Neural cell (in vitro differentiated cells): ENCODE results near the gene LRRC73. TPM values are rescaled to one million over a fixed set of nuclear protein-coding genes. Genes with fewer than 3 reads are reported as not detected.

Experiments used
- H2AFZ ChIP-seq: fragments of 200-600, 300-800 bp; sonication (generic), shearing (Covaris generic); 2 replicates; pipeline ENCODE4 v1.6.0; 2014; ENCODE audit warnings: low read depth, mild to moderate bottlenecking, antibody characterized with exemption, low read length, moderate library complexity
- H3F3A ChIP-seq: fragments of 200-600 bp; shearing (Covaris generic); 2 replicates; pipeline ENCODE4 v1.6.1; 2016; ENCODE audit warnings: mild to moderate bottlenecking, moderate library complexity, mixed read lengths, antibody characterized with exemption, low read length; ENCODE audit not compliant: insufficient read depth, poor library complexity, severe bottlenecking
- H3K27ac ChIP-seq: fragments of 200-600, 300-800 bp; sonication (generic), shearing (Covaris generic); 2 replicates; pipeline ENCODE4 v1.5.1; 2014; ENCODE audit warnings: mild to moderate bottlenecking, low read length, moderate library complexity
- H3K27me3 ChIP-seq: fragments of 300-800, 200-600 bp; sonication (generic), shearing (Covaris generic); 2 replicates; pipeline ENCODE4 v1.6.0; 2014; ENCODE audit warnings: mild to moderate bottlenecking, low read depth, low read length, moderate library complexity; ENCODE audit not compliant: insufficient read depth
- H3K36me3 ChIP-seq: fragments of 300-800, 200-600 bp; sonication (generic), shearing (Covaris generic); 2 replicates; pipeline ENCODE4 v1.5.1; 2014; ENCODE audit warnings: mild to moderate bottlenecking, antibody characterized with exemption, low read length, moderate library complexity; ENCODE audit not compliant: insufficient read depth
- H3K4me2 ChIP-seq: fragments of 300-800, 200-600 bp; sonication (generic), shearing (Covaris generic); 2 replicates; pipeline ENCODE4 v1.6.0; 2014; ENCODE audit warnings: mild to moderate bottlenecking, low read length
- H3K4me3 ChIP-seq: fragments of 300-800, 200-600 bp; sonication (generic), shearing (Covaris generic); 2 replicates; pipeline ENCODE4 v1.5.1; 2014; ENCODE audit warnings: mild to moderate bottlenecking, low read length, moderate library complexity
- H3K79me2 ChIP-seq: fragments of 200-600 bp; shearing (Covaris generic); replicated peaks from 2 replicates; pipeline ENCODE4 v1.6.0; 2014; ENCODE audit warnings: mild to moderate bottlenecking, low read length, moderate library complexity; ENCODE audit not compliant: insufficient read depth
- H3K9ac ChIP-seq: fragments of 300-800, 200-600 bp; sonication (generic), shearing (Covaris generic); 2 replicates; pipeline ENCODE4 v1.6.1; 2016; ENCODE audit warnings: mild to moderate bottlenecking, low read length, mixed read lengths
- H3K9me2 ChIP-seq: fragments of 200-600 bp; shearing (Covaris generic); 2 replicates; pipeline ENCODE4 v1.6.1; 2016; ENCODE audit warnings: mild to moderate bottlenecking, low read length, mixed read lengths; ENCODE audit not compliant: insufficient read depth
- H3K9me3 ChIP-seq: fragments of 200-600, 300-800 bp; sonication (generic), shearing (Covaris generic); 2 replicates; pipeline ENCODE4 v1.6.1; 2016; ENCODE audit warnings: mild to moderate bottlenecking, mixed run types, low read length, moderate library complexity, mixed read lengths
- H4K20me1 ChIP-seq: fragments of 200-600 bp; shearing (Covaris generic); 2 replicates; pipeline ENCODE4 v1.6.1; 2016; ENCODE audit warnings: mild to moderate bottlenecking, mixed run types; ENCODE audit not compliant: insufficient read depth
- CTCF ChIP-seq: fragments of 450-650 bp; IDR thresholded peaks from 2 replicates; pipeline ENCODE4 v1.5.1; 2014; ENCODE audit warnings: antibody characterized with exemption, mild to moderate bottlenecking, moderate library complexity; ENCODE audit not compliant: poor library complexity, severe bottlenecking
- EP300 ChIP-seq: fragments of 450-650 bp; conservative IDR thresholded peaks from 2 replicates; pipeline ENCODE4 v1.6.1; 2014; ENCODE audit warnings: antibody characterized with exemption, mild to moderate bottlenecking, moderate library complexity; ENCODE audit not compliant: poor library complexity, severe bottlenecking
- RAD21 ChIP-seq: fragments of 450-650 bp; conservative IDR thresholded peaks from 2 replicates; pipeline ENCODE4 v1.6.1; 2014; ENCODE audit warnings: antibody characterized with exemption, mild to moderate bottlenecking, moderate library complexity
- polyA plus RNA-seq: library from polyadenylated mRNA; depleted of rRNA; stranded (reverse); fragments of >200 nt; gene quantifications from 2 replicates; pipeline ENCODE4 v1.2.3, GENCODE V29; 2014
- small RNA-seq, 3 experiments: library from RNA; depleted of rRNA; stranded (forward); fragments of <200 nt; gene quantifications; one replicate each; pipeline ENCODE3, GENCODE V24; 2012

The LRRC73 gene
- polyA plus RNA-seq, 1 donor from 2014 or later, result 4.7 TPM

GRCh38 chr6:43457643-43458042 is 52.5 kb downstream of the LRRC73 start:
- H3K9ac ChIP-seq, result no peak overlapping the region
- H3K9me2 ChIP-seq, result no peaks in the 10 kb centered on the region
- no peaks in the 10 kb centered on the region for H4K20me1 ChIP-seq
- no peak overlapping the region for H3K27ac ChIP-seq
- no peak overlapping the region for H2AFZ ChIP-seq
- H3F3A ChIP-seq, result no peaks in the 10 kb centered on the region
- H3K79me2 ChIP-seq, result no peaks in the 10 kb centered on the region
- H3K27me3 ChIP-seq, result peaks cover 3% of the 10 kb centered on the region
- H3K9me3 ChIP-seq, result no peaks in the 10 kb centered on the region
- H3K4me2 ChIP-seq, result no peak overlapping the region
- no peak overlapping the region for H3K4me3 ChIP-seq
- TF ChIP-seq CTCF (no peak), RAD21 (no peak), EP300 (no peak)
- no peaks in the 10 kb centered on the region for H3K36me3 ChIP-seq

Small RNA genes lying within 50 kb of the gene (small RNA-seq; reads per million reads assigned to genes)
- gene RF00426 (0 reads per million in 3 experiments), gene RNU6-1113P (0 reads per million in 3 experiments)

Other genes starting within 250 kb of the LRRC73 start
- 2.3 and 2.4 TPM in 2 replicates for gene SLC22A7, start 212.1 kb downstream of the LRRC73 start, polyA plus RNA-seq
- 3.7 and 11.6 TPM in 2 replicates for gene CRIP3, start 201.5 kb downstream of the LRRC73 start, polyA plus RNA-seq
- 11.7 and 16.1 TPM in 2 replicates for gene ZNF318, start 140.7 kb downstream of the LRRC73 start, polyA plus RNA-seq
- 22.4 and 29.6 TPM in 2 replicates for gene ABCC10, start 82.8 kb downstream of the LRRC73 start, polyA plus RNA-seq
- gene DLK2, start 54.8 kb downstream of the LRRC73 start, polyA plus RNA-seq, result 17.2 and 19.8 TPM in 2 replicates
- 11.4 and 12.6 TPM in 2 replicates for gene TJAP1, start 32.8 kb downstream of the LRRC73 start, polyA plus RNA-seq
- 236 and 244 TPM in 2 replicates for gene YIPF3, start 6.6 kb upstream of the LRRC73 start, polyA plus RNA-seq
- gene POLR1C, start 6.7 kb upstream of the LRRC73 start, polyA plus RNA-seq, result 62.0 and 88.7 TPM in 2 replicates
- 28.5 and 36.0 TPM in 2 replicates for gene XPO5, start 65.7 kb upstream of the LRRC73 start, polyA plus RNA-seq
- 6.5 and 9.1 TPM in 2 replicates for gene POLH, start 65.8 kb upstream of the LRRC73 start, polyA plus RNA-seq
- 103 and 117 TPM in 2 replicates for gene GTPBP2, start 118.9 kb upstream of the LRRC73 start, polyA plus RNA-seq
- gene MAD2L1BP, start 125.5 kb upstream of the LRRC73 start, polyA plus RNA-seq, result 43.2 and 64.2 TPM in 2 replicates
- gene RSPH9, start 134.7 kb upstream of the LRRC73 start, polyA plus RNA-seq, result 0.88 and 1.8 TPM in 2 replicates
- 39.6 and 52.4 TPM in 2 replicates for gene MRPS18A, start 177.4 kb upstream of the LRRC73 start, polyA plus RNA-seq